ENCODE results near the gene SPEF1. TPM values are rescaled to one million over a fixed set of nuclear protein-coding genes. Genes with fewer than 3 reads are reported as not detected.

Gene SPEF1
- total and polyA plus RNA-seq, 2 of the 13 experiments (the other 11 are each of a cell fraction or from before 2014, with no cell fraction given), result 0.11 to 0.27 TPM

- TF ChIP-seq ZFP82 (CRISPR knock-in tag; IDR thresholded peaks at IDR 0.05; ENCODE audit: borderline replicate concordance), result 0 out of 2 replicates have a peak, but pooled peaks have one; percentile 22
- TF ChIP-seq ZNF577 (CRISPR knock-in tag; IDR thresholded peaks at IDR 0.05; ENCODE audit: borderline replicate concordance, low read depth), result no peak
- no peak for TF ChIP-seq GRHL1 (CRISPR knock-in tag; conservative IDR thresholded peaks at IDR 0.05)
- no peak for TF ChIP-seq NFRKB (IDR thresholded peaks at IDR 0.05)
- TF ChIP-seq ZNF687 (CRISPR knock-in tag; IDR thresholded peaks at IDR 0.05), result no peak; the same call in 1 of the 2 replicates
- TF ChIP-seq ZNF670 (CRISPR knock-in tag; IDR thresholded peaks at IDR 0.05; ENCODE audit: borderline replicate concordance), result 0 out of 2 replicates have a peak, but pooled peaks have one; percentile 2
- TF ChIP-seq REXO4 (CRISPR knock-in tag; IDR thresholded peaks at IDR 0.05; ENCODE audit: borderline replicate concordance), result 0 out of 2 replicates have a peak, but pooled peaks have one; percentile 44
- TF ChIP-seq SRY (CRISPR knock-in tag; IDR thresholded peaks at IDR 0.05), result peak; percentile 55
- TF ChIP-seq EP300 (IDR thresholded peaks at IDR 0.05; ENCODE audit: low read depth in 2 of 2, low read length in 2 of 2), result 0 out of 4 replicates have a peak, but pooled peaks of 1 of the 2 experiments have one; percentile 1
- no peak; the same call in 1 of the 2 replicates for TF ChIP-seq EP300 (CRISPR knock-in tag; IDR thresholded peaks at IDR 0.05; ENCODE audit: borderline replicate concordance)
- TF ChIP-seq ELF1 (CRISPR knock-in tag; IDR thresholded peaks at IDR 0.05), result no peak
- no peak for TF ChIP-seq KLF13 (CRISPR knock-in tag; IDR thresholded peaks at IDR 0.05)
- TF ChIP-seq CCAR2 (optimal IDR thresholded peaks at IDR 0.05; ENCODE audit: low read depth, low read length), result no peak
- TF ChIP-seq ZFP37 (CRISPR knock-in tag; IDR thresholded peaks at IDR 0.05; ENCODE audit: borderline replicate concordance), result no peak
- peak; percentile 89; the same call in 1 of the 2 replicates for TF ChIP-seq ZIK1 (CRISPR knock-in tag; IDR thresholded peaks at IDR 0.05; ENCODE audit: borderline replicate concordance, low read depth)
- TF ChIP-seq KAT2B (IDR thresholded peaks at IDR 0.05; ENCODE audit: borderline replicate concordance, low read depth, low read length), result peak; percentile 4; the same call in 1 of the 2 replicates
- TF ChIP-seq TERF1 (CRISPR knock-in tag; IDR thresholded peaks at IDR 0.05), result 0 out of 2 replicates have a peak, but pooled peaks have one; percentile 72
- TF ChIP-seq MYC (CRISPR knock-in tag; IDR thresholded peaks at IDR 0.05; ENCODE audit: borderline replicate concordance), result peak; percentile 16; the same call in 1 of the 2 replicates
- TF ChIP-seq ZNF547 (CRISPR knock-in tag; IDR thresholded peaks at IDR 0.05), result peak; percentile 59; the same call in 1 of the 2 replicates
- TF ChIP-seq ZNF512 (CRISPR knock-in tag; IDR thresholded peaks at IDR 0.05), result no peak; the same call in 1 of the 2 replicates
These were observed 12.7 kb downstream of the SPEF1 start (continued) for GRCh38 chr20:3768342-3769130.
